ENCODE measurements around the gene DNAJB2.

DNA sequence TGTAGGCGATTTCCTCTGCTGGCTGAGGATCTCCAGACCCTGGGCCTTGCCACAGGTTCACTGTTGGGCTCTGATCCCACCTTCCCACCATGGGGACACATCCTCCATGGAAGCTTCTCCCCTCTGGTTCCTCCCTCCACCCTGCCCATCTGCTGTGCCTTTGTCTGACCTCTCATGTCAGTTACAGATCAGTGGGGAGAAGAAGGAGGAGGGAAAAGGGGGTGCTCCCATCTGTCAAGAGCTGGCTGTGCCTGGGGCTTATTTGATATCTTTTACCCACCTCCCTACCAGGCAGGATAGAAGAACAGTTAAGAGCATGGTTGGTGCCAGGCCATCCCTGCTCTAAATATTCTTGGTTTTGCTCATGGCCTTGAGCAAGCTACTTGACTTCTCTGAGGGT, 12.3 kb upstream of the DNAJB2 start:
- TF ChIP-seq, protein P1, sequence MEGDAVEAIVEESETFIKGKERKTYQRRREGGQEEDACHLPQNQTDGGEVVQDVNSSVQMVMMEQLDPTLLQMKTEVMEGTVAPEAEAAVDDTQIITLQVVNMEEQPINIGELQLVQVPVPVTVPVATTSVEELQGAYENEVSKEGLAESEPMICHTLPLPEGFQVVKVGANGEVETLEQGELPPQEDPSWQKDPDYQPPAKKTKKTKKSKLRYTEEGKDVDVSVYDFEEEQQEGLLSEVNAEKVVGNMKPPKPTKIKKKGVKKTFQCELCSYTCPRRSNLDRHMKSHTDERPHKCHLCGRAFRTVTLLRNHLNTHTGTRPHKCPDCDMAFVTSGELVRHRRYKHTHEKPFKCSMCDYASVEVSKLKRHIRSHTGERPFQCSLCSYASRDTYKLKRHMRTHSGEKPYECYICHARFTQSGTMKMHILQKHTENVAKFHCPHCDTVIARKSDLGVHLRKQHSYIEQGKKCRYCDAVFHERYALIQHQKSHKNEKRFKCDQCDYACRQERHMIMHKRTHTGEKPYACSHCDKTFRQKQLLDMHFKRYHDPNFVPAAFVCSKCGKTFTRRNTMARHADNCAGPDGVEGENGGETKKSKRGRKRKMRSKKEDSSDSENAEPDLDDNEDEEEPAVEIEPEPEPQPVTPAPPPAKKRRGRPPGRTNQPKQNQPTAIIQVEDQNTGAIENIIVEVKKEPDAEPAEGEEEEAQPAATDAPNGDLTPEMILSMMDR (IDR thresholded peaks at IDR 0.05; ENCODE audit: low read length): no peak
- TF ChIP-seq EZH2 (IDR thresholded peaks at IDR 0.05; ENCODE audit: borderline replicate concordance, low read length): no peak
